GM18907 (cell line): ENCODE data around the gene INPP5A.
"Not testable (repeated sequence)": the region's sequence is repeated elsewhere in the genome, so short reads cannot be mapped to it uniquely, and the experiment has no call there.

Experiments used
- ATAC-seq: cut with Tn5 transposase; IDR thresholded peaks from one replicate; pipeline ENCODE4 v1.9.1; 2021; ENCODE audit warnings: mild to moderate bottlenecking, moderate library complexity; ENCODE audit not compliant: unreplicated experiment

Gene INPP5A

DNA sequence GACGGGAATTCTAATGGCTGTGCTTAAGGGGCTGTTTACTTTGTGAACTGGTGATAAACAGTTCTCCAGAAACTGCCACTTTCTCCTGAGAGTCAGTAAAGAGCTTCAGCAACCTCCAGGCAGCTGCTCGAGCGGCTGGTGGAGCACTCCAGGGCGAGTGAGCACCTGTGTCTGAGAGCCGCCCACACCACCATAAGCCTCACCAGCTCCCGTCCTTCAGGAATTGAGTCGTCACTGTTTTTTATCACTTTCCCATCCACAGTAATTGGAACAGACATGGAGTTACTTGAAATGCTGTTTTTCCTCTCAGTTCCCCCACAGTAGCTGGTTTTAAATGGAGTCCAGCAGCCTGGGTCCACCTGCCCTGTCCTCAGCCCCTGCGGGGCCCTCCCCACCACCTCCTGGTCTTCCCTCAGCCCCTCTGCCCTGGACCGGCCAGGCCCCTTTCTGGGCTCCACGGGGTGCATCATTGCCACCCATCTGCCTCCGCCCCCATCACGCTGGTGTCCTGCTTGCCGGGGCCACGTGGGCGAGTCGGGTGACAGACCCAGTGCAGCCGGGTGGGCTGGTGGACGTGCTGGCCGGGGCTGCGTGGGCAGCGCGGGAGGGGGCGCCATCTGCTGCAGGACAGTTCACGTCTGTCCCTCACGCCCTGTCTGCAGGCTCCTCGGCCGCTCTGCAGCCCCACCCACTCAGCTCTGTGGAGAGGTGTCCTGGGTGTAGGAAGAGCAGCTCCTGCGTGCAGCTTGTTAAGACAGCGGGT lies 192.4 kb downstream of the INPP5A start:
- no peak for ATAC-seq

- ATAC-seq: no peak
These were observed 193.0 kb downstream of the INPP5A start for GRCh38 chr10:132730573-132730953.

DNA sequence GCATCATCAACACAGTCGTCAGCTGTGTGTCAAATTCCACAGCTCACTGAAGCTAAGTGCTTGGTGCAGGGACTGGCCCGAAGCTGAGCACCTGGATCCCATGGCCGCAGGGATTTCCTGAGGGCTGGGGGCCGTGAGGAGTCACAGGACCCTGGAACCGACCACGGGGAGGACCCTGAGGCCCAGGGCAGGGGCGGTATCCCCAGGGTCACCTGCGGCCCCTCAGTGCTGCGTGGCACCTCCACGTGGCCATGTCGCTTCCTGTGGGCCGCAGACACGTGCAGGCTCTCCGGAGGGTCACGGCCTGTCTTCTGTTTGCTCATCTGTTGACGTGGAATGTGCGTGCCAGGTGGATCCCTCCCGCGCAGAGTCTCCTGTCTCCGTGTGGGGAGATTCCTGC lies 194.9 kb downstream of the INPP5A start:
- ATAC-seq: no peak

GRCh38 chr10:132733926-132734325 lies 196.3 kb downstream of the INPP5A start:
- ATAC-seq: no peak

GRCh38 chr10:132735341-132735775 lies 197.8 kb downstream of the INPP5A start:
- no peak for ATAC-seq

- no peak for ATAC-seq
These were observed 198.4 kb downstream of the INPP5A start for GRCh38 chr10:132735923-132736391.

GRCh38 chr10:132737390-132738048 lies 199.9 kb downstream of the INPP5A start:
- ATAC-seq: no peak

- no peak for ATAC-seq
These were observed 201.1 kb downstream of the INPP5A start for GRCh38 chr10:132738454-132739224.

GRCh38 chr10:132739225-132739613 lies 201.6 kb downstream of the INPP5A start:
- ATAC-seq: no peak

GRCh38 chr10:132740588-132740987 lies 203.0 kb downstream of the INPP5A start:
- no peak for ATAC-seq

- ATAC-seq: no peak
These were observed 204.7 kb downstream of the INPP5A start for GRCh38 chr10:132742167-132742836.

- ATAC-seq: no peak
These were observed 205.2 kb downstream of the INPP5A start for GRCh38 chr10:132742837-132743194.

DNA sequence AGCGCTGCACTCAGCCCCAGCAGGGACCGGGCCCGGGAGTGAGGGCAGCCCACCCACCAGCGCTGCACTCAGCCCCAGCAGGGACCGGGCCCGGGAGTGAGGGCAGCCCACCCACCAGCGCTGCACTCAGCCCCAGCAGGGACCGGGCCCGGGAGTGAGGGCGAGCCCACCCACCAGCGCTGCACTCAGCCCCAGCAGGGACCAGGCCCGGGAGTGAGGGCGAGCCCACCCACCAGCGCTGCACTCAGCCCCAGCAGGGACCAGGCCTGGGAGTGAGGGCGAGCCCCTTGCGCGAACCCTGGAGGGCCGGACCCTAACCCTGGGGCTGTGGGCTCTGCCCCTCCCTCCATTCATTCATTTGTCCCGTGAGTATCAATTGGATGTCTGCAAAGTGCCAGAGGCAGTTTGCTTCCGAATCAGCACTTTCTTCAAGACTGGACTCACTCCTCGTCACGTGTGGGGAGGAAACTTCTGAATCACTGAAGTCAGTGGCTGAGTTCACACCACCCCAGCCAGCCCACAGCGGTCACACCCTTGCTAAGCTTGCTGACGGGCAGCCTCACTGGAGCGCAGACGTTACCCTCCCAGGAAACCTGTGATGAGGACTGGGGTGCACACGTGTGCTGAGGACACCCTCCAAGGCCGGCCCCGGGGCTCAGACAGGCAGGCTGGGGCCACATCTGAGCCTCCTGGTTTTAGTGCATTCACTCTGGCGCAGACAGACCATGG lies 205.8 kb downstream of the INPP5A start:
- ATAC-seq: not testable (repeated sequence)

DNA sequence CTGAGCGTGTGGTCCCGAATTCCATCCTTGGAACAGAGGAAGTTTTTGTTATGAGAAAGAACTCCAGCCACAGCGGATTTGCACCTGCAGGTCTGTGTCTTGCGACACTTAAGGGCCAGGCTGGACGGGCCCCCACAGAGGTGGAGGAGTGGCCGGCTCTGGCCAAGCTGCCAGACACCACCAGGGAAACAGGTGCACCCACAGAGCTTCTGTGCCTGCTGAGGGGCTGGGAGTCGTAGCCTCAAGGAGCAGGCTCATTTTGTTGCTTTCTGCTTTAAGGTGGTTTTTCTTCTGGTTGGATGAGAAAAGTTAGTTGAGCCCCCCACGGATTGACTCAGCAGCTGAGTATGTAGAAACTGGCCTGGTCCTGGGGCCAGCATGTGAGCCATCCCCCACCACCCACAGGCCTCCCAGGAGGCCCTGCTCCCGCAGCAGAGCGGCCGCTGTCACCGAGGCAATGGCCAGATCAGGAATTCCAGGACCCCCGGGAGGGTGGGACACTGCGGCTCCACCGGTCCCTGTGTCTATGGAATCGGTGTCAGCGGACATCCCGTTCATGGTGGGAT lies 206.4 kb downstream of the INPP5A start:
- no peak for ATAC-seq

DNA sequence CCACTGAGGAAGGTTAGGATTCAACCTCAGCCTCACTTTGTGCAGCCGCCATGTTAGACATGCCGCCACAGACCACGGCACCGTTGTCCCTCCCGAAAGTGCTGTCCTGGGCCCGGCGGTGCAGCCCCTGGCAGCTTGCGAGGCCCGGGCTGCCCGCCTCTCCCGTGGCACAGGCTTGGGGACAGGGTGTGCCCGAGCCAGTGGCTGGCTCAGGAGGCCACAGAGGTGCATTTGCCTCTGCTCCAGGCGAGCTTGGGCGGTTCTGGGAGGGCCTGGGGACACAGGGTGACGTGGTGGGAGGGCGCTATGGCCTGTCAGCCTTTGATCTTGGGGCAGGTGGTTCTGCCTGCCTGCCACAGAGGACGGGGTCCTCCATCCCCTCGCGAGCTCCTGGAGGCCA lies 207.3 kb downstream of the INPP5A start:
- ATAC-seq: no peak

GRCh38 chr10:132745511-132745910 lies 207.9 kb downstream of the INPP5A start:
- ATAC-seq: no peak

- ATAC-seq: no peak
These were observed 208.4 kb downstream of the INPP5A start for GRCh38 chr10:132745971-132746370.

GRCh38 chr10:132746386-132746785 lies 208.8 kb downstream of the INPP5A start:
- no peak for ATAC-seq

DNA sequence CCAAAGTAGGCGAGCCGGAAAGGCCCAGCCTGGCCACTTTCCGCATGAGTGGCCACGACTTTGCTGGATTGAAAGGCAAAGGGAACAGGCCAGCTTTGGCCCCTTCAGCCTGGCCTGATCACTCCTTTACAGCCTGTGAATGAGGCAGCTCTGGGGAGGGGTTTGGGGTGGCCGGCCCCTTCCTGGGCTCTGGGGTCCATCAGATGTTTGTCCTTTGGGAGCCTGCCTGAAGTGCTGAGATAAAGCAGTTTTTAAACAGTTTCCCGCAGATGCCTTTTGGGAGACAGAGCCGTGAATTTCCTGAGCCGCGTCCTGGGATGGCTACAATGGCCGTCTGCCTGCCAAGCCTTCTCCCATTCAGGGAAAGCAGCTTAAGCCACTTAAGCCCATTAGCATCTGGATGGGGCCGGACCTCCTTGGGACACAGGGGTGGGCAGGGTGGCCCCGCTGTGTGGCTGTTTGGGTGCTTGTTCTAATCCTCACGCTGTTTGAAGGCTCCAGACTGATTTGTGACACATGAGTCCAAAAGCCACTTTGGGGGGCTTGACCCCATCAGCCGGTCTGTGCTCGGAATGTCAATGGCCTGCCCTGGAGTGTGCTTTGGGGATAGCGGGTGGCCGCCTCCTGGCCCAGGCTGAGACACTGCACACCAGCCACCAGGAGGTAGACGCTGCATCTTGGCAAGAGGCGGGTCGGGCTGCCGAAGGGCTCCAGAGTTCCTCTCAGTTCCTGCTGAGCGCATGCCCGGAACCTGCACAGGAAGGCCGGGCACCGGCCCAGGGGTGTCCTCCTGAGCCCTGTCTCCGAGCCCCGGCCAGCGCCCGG lies 209.4 kb downstream of the INPP5A start:
- ATAC-seq: no peak
